Activated CD8-positive, alpha-beta memory T cell treated with anti-CD3 and anti-CD28 coated beads for 4 hours (primary cell): Measurements from ENCODE around the gene STAB1.

ENCODE experiments used
- DNase-seq, 2 donors: peaks; one replicate each; pipeline ENCODE4 v3.0.0-alpha.2; 2020; ENCODE audit warnings: low read depth in 2 of 2

Gene STAB1

DNA sequence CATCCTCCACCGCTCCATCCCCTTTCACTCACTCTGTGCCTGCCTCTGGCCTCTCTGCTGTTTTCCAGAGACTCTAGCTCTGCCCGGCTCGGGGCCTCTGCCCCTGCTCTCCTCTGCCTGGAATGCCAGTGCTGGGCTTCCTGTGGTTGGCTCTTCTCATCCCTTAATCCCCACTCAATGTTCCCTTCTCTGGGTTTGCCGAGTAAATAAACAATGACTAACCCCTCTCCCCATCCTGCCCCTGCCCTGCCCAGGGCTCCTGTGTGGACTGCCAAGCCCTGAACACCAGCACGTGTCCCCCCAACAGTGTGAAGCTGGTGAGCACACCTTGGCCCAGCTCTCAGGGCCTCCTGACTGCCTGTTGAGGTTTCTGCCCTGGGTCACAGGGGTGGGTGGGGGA lies 12.2 kb downstream of the STAB1 start:
- no peak for DNase-seq

DNA sequence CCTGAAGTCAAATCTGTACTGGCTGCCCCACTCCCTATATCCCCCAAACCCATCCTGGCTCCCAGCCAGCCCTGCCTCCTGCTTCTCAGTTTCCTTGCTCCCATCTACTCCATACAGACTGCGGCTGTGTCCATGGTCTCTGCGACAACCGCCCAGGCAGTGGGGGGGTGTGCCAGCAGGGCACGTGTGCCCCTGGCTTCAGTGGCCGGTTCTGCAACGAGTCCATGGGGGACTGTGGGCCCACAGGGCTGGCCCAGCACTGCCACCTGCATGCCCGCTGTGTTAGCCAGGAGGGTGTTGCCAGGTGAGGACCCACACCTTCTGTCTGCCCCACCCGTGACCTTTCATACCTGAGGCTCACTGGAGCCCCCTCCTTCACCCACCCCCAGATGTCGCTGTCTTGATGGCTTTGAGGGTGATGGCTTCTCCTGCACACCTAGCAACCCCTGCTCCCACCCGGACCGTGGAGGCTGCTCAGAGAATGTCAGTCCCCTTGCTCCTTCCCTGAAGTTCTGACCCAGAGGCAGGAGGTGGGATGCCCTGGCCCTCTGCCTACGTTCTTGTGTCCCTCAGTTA lies 14.7 kb downstream of the STAB1 start:
- DNase-seq: no peak

DNA sequence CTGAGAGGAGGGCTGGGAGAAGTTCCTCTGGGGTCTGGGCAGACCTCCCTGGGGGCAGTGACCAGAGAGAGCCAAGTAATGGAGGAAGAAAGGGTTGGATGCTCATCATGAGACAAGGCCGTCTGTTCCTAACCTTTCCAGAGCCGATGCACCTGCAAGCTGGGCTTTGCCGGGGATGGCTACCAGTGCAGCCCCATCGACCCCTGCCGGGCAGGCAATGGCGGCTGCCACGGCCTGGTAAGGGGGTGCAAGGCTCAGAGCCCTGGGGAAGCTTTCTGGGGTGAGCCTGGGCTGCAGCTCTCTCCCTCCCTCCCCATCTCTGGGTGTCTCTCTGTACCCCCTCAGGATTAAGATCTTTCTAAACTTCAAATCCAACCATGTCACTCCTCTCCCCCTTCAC lies 16.4 kb downstream of the STAB1 start:
- DNase-seq: no peak

DNA sequence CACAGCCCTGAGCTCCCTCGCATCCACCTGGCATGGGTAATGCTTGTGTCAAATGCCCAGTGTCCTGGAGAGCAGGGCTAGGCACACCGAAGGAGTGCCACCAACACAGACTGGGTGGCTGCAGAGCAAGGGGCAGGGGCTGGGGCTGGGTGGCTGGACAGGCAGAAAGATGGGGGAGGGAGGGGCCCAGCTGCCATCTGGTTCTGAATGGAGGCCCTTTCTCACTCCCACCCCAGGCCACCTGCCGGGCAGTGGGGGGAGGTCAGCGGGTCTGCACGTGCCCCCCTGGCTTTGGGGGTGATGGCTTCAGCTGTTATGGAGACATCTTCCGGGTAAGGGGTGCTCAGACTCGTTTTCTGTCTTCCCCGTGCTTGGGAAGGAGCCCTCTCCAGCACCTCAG lies 17.0 kb downstream of the STAB1 start:
- no peak for DNase-seq

DNA sequence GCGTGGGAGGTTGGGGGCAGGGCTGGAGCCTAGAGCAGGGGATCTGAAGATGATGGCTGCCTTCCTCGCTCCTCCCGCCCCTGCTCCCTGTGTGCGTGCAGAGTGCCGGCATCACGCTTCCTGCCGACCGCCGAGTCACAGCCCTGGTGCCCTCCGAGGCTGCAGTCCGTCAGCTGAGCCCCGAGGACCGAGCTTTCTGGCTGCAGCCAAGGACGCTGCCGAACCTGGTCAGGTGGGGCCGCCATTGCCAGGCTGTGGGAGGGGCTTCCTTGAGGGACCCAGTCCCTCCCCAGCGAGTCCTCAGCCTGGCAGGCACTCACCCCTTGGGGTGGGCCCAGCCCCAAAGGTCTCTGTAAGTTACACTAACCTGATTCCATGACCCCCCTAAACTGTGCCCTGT lies 17.6 kb downstream of the STAB1 start:
- DNase-seq: no peak

DNA sequence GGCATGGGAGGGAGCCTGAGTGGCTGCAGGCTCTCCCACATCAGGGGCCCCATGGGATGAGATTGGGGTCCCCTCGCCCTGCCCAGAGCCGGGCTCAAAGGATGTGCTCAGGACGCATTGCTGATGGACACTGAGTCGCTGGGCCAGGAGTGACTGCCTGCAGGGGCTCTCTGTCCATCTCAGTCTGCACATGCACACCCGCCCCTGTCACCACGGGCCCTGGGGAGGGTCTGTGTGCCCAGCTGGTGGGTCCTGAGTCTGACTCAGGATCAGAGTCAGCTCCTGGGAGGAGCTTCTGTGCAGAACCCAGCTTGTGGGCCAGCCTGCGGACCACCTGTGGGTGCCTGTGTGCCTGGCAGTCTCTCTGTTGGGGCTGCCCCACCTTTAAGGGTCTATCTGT lies 18.1 kb downstream of the STAB1 start:
- no peak for DNase-seq

DNA sequence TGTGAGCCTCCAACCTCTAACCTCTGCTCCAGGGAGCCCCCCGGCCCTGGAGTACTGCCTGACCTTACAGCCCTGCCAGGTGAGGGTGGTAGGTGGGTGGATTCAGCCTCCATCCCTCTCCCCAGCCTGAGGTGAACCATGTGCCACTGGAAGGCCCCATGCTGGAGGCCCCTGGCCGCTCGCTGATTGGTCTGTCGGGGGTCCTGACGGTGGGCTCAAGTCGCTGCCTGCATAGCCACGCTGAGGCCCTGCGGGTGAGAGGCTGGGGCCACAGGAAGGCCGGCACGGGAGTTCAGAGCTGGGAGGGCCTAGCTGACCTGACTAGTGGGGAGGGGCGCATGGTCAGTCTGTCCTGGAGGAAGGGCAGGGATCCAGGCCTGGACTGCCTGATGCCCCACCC lies 19.4 kb downstream of the STAB1 start:
- DNase-seq: no peak

DNA sequence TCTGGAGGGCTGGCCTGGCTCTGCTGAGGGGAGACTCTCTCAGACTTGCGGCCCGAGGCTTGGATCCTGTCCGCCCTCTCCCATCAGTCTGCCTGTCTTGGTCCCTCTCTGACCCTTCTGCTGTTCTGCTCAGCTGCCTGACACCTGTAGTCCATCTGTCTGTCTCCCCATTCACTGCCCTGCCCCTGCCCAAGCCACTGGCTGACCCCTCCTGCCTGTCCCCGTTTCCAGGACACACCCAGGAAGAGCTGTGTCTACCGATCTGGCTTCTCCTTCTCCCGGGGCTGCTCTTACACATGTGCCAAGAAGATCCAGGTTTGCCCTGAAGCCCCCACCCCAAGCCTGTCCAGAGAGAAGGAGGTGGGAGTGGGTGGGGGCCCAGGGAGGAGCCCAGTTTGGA lies 20.1 kb downstream of the STAB1 start:
- no peak for DNase-seq

DNA sequence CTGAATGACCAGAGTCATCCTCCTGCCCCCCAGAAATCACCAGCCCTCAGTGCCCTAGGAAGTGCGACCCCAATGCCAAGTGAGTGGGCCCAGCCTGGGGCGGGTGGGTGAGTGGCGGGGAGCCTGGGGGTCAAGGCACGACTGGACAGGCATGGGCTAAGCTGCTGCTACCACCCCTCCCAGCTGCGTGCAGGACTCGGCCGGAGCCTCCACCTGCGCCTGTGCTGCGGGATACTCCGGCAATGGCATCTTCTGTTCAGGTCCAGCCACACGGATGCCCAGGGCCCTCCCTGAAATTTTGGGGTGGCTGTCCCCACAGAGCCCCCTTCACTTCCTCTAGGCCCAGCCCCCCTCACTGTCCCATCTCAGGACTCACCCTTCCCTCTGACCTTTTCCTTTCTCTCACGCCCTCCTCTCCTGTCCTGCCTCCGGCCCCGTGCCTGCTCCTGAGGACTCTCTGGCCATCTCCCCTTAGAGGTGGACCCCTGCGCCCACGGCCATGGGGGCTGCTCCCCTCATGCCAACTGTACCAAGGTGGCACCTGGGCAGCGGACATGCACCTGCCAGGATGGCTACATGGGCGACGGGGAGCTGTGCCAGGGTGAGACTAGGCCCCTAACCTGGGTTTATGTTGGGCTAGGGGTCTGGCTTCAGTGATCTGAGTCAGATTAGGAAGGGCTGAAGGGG lies 21.5 kb downstream of the STAB1 start:
- DNase-seq: no peak

DNA sequence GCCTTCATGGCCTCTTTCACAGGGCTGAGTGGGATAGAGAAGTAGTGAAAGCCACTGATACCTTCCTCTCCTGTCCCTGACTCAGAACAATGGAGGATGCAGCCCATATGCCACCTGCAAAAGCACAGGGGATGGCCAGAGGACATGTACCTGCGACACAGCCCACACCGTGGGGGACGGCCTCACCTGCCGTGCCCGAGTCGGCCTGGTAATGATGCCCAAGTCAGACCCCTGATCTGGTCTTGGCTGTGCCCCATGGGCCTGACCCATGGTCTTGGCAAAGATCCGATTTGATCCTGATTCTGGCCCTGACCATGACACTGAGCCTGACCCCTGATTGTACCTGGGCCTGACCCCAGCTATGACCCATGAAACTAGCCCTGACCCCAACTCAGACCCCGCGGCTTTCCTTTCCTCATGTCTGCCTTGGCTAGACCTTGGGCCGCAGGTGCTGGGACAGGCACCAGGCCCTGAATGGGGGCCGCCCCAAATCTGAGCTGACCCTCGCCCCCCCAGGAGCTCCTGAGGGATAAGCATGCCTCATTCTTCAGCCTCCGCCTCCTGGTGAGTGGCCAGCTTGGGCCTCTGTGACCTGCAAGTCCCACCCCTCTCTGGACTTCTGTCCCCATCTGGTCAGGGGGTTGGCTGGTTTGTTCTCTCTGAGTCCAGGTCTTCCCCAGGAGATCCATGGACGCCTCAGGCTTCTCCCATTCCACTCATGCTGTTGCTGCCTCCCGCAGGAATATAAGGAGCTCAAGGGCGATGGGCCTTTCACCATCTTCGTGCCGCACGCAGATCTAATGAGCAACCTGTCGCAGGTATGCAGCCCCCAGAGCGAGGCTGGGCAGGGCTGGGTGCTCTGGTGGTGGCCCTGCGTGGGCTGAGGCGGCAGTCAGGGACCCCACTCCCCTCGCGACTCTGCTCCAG lies 22.9 kb downstream of the STAB1 start:
- DNase-seq: no peak

DNA sequence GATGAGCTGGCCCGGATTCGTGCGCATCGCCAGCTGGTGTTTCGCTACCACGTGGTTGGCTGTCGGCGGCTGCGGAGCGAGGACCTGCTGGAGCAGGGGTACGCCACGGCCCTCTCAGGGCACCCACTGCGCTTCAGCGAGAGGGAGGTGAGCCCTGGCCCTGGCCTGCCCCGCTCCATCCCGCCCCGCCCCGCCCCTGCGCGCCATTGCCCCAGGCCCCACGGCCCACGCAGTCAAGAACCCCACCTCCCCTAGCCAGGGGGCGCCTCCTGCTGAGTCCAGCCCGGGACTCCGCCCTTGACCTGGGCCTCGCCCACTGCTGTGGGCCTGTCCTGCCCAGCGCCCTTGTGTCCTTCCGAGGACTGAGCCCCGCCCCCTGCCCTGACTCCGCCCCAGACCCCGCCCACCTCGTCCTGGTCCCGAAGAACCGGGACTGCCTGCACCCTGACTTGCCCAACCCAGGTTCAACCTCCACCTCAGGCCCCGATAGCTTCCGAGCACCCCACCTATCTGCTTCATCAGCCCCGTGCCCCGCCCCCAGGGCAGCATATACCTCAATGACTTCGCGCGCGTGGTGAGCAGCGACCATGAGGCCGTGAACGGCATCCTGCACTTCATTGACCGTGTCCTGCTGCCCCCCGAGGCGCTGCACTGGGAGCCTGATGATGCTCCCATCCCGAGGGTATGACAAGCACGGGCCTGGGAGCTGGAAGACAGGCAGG lies 23.7 kb downstream of the STAB1 start:
- DNase-seq: no peak

DNA sequence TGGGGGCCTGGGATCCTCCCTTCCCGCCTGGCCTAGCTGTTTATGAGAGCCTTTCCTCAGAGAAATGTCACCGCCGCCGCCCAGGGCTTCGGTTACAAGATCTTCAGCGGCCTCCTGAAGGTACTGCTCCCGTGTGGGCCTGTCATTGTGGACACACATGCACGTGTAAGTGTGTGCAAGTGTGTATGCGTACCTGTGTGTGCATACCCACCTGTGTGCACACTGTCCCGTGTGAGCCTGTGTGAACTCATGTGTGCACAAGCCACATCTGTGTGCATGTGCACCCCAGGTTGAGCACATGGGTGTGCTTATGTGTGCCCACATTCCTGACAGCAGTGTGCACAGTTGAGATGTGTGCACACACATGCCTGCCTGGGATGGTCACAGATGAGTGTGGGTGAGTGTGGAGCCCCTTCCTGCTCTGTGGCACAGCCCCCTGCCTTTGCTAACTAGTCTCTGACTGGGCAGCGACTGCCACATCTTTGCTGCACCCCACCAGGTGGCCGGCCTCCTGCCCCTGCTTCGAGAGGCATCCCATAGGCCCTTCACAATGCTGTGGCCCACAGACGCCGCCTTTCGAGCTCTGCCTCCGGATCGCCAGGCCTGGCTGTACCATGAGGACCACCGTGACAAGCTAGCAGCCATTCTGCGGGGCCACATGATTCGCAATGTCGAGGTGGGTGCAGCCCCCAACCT lies 24.5 kb downstream of the STAB1 start:
- DNase-seq: no peak

DNA sequence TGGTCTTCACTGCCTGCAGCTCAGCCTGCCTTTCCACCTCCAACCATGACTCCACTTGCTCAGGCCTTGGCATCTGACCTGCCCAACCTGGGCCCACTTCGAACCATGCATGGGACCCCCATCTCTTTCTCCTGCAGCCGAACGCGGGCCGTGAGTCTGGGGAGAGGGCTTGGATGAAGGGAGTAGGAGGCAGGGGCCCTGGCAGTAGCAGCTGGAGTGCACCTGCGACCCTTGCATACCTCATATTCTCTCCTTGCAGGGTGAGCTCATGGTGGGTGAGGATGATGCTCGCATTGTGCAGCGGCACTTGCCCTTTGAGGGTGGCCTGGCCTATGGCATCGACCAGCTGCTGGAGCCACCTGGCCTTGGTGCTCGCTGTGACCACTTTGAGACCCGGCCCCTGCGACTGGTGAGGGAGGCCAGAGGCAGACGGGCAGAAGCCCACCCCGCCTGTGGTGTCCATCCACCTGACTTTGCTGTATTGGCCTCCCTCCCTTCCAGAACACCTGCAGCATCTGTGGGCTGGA lies 25.1 kb downstream of the STAB1 start:
- DNase-seq: no peak

DNA sequence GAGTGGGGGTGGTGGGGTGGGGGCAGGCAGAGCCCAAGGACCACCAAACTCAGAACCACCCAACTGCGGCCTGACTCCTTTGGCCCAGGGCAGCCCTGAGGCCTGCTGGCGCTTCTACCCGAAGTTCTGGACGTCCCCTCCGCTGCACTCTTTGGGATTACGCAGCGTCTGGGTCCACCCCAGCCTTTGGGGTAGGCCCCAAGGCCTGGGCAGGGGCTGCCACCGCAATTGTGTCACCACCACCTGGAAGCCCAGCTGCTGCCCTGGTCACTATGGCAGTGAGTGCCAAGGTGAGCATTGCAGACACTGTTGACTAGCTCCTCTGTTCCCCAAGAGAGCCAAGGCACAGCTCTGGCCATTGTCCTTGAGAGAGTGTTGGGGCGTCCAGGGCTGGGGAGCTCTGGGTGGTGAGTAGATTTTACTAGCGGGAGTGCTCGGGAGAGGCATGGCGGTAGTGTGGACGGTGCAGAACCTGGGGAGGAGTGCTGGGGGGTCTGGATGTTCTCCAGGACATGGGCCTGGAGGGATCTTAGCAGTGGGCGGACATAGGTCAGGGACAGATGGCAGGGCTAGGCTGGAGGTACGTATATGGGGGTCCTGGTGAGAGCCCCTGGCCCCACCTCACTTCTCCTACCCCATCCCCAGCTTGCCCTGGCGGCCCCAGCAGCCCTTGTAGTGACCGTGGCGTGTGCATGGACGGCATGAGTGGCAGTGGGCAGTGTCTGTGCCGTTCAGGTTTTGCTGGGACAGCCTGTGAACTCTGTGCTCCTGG lies 25.8 kb downstream of the STAB1 start:
- no peak for DNase-seq

DNA sequence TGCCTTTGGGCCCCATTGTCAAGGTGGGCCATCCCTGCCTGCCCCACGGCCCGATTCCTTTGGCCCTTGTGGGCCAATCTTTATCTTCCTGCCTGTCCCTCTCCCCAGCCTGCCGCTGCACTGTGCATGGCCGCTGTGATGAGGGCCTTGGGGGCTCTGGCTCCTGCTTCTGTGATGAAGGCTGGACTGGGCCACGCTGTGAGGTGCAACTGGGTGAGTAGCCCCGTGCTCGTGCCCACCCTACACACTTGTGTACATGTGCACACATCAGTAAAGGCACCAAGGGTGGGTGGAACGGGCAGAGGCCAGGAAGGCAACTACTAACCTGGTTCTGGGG lies 26.3 kb downstream of the STAB1 start:
- no peak for DNase-seq

DNA sequence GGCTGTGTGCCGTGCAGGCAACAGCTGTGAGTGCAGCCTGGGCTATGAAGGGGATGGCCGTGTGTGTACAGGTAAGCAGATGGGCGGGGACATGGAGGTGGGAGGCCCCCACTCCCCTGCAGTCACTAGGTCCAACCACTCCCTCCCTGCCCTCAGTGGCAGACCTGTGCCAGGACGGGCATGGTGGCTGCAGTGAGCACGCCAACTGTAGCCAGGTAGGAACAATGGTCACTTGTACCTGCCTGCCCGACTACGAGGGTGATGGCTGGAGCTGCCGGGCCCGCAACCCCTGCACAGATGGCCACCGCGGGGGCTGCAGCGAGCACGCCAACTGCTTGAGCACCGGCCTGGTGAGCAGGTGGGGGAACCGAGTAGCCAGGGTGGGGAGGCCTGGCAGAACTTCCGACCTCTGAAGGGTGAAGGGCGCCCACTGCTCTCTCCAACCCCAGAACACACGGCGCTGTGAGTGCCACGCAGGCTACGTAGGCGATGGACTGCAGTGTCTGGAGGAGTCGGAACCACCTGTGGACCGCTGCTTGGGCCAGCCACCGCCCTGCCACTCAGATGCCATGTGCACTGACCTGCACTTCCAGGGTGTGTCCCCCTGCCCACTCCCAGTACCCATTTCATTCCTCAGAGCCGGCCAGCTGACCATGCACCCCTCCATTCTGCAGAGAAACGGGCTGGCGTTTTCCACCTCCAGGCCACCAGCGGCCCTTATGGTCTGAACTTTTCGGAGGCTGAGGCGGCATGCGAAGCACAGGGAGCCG lies 26.9 kb downstream of the STAB1 start:
- DNase-seq: no peak

DNA sequence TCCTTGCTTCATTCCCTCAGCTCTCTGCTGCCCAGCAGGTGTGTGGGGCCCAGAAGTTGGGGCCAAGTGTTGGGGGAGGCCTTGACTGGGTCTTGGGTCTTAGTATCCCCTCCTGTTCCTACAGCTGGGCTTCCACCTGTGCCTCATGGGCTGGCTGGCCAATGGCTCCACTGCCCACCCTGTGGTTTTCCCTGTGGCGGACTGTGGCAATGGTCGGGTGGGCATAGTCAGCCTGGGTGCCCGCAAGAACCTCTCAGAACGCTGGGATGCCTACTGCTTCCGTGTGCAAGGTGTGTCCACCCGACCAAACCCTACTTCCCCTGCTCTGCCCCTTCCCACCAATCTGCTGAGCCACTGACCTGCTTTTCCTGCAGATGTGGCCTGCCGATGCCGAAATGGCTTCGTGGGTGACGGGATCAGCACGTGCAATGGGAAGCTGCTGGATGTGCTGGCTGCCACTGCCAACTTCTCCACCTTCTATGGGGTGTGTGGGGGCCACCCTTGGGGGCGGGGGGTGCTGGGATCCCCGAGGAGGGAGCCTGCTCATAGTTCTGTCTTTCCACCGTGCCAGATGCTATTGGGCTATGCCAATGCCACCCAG lies 27.6 kb downstream of the STAB1 start:
- no peak for DNase-seq

DNA sequence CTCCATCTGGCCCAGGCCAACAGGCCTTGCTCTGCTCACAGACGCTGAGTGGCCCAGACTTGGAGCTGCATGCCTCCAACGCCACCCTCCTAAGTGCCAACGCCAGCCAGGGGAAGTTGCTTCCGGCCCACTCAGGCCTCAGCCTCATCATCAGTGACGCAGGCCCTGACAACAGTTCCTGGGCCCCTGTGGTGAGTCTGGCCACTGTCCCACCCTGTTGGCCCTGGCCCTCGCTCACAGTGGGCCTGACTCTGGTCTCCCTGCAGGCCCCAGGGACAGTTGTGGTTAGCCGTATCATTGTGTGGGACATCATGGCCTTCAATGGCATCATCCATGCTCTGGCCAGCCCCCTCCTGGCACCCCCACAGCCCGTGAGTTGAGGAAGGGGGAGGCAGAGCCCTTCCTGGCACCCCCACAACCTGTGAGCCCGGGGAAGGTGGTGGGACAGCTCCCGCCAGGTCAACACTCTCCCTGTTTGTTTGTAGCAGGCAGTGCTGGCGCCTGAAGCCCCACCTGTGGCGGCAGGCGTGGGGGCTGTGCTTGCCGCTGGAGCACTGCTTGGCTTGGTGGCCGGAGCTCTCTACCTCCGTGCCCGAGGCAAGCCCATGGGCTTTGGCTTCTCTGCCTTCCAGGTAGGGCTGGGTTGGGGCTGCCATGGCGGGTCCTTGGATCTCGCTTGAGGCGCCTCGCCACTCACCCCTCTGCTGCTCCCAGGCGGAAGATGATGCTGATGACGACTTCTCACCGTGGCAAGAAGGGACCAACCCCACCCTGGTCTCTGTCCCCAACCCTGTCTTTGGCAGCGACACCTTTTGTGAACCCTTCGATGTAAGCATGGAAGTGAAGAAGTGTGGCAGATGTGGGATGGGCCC lies 28.5 kb downstream of the STAB1 start:
- DNase-seq: no peak
